Prostate gland (tissue), 2 donors: ENCODE results near the gene DNTT.

Experiments used
- CTCF ChIP-seq, 4 experiments: fragments of 200-600 bp in 2 of 4; fragments of 450-650 bp in 2 of 4; sonication (generic) in 2 of 4; IDR thresholded peaks; 1 replicate in 3 of 4; 2 replicates in 1 of 4; pipeline ENCODE4 v1.5.1; 2016 to 2019; ENCODE audit warnings: antibody characterized with exemption in 4 of 4, mild to moderate bottlenecking in 2 of 4, moderate library complexity in 2 of 4
- POLR2AphosphoS5 ChIP-seq: sonication (generic); formaldehyde crosslinking; IDR thresholded peaks from one replicate; pipeline ENCODE4 v1.6.1; 2017; ENCODE audit warnings: antibody characterized with exemption

DNA sequence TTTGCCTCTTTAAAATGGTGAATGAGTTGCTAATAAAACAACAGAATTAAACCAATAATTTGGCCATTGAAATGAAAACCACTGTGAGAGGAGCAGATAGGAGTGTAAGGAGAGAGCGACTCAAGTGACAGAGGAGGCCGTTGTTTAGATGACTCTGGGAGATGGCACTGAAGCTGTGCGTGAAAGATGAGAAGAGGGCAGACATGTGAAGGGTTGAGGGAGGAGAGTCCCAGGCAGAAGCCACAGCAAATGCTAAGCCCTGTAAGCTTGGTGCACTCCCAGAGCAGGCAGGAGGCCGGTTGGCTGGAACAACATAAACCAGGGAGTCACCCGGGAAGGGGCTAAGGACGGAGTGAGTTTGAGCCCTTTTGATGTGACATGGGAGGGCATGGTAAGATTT lies 55.4 kb downstream of the DNTT start:
- TF ChIP-seq CTCF (IDR thresholded peaks at IDR 0.05) (no peak), POLR2AphosphoS5 (no peak)
